ENCODE results near the gene SDHAF3. TPM values are rescaled to one million over a fixed set of nuclear protein-coding genes. Genes with fewer than 3 reads are reported as not detected.

Gene SDHAF3
- total and polyA plus RNA-seq, 10 of the 15 experiments (the other 5 are each of a cell fraction or from before 2014, with no cell fraction given), result 24.3 to 124 (median 63.5) TPM

DNA sequence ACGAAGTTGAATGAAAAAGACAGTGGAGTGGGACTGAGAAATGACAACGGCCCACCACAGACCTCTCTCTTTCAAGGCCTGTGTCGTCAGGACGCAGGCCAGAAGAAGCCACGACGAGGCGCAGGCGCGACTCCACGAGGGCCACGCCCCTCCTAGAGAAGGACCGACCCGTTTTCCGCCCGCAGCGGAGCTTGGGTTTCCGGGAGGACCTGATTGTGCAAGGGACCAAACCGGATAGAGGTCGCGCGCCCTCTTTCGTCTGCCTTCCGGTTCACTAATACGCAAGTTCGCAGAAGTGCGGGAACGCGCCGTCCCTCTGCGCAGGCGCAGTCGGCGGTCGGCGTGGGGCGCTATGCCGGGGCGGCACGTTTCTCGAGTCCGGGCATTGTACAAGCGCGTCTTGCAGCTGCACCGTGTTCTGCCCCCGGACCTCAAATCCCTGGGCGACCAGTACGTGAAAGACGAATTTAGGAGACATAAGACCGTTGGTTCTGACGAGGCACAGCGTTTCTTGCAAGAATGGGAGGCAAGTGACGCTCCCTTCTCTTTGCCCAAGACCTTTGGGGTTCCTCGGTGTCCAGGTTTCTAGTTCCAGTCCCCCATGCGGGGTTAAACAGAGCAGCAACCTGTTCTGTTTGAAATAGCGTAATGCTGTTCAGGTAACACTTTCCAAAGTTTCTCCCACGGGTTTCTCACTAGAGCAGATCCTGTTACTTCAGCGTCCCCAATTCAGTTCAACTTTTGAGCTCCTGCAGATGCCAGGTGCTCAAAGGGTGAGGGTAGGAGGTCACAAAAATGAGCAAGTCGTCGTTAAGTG is at the start of gene SDHAF3 (continued):
- TF ChIP-seq, protein P1, sequence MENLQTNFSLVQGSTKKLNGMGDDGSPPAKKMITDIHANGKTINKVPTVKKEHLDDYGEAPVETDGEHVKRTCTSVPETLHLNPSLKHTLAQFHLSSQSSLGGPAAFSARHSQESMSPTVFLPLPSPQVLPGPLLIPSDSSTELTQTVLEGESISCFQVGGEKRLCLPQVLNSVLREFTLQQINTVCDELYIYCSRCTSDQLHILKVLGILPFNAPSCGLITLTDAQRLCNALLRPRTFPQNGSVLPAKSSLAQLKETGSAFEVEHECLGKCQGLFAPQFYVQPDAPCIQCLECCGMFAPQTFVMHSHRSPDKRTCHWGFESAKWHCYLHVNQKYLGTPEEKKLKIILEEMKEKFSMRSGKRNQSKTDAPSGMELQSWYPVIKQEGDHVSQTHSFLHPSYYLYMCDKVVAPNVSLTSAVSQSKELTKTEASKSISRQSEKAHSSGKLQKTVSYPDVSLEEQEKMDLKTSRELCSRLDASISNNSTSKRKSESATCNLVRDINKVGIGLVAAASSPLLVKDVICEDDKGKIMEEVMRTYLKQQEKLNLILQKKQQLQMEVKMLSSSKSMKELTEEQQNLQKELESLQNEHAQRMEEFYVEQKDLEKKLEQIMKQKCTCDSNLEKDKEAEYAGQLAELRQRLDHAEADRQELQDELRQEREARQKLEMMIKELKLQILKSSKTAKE (IDR thresholded peaks at IDR 0.05; ENCODE audit: low read depth, poor library complexity, severe bottlenecking), result no peak
- TF ChIP-seq, protein P2, sequence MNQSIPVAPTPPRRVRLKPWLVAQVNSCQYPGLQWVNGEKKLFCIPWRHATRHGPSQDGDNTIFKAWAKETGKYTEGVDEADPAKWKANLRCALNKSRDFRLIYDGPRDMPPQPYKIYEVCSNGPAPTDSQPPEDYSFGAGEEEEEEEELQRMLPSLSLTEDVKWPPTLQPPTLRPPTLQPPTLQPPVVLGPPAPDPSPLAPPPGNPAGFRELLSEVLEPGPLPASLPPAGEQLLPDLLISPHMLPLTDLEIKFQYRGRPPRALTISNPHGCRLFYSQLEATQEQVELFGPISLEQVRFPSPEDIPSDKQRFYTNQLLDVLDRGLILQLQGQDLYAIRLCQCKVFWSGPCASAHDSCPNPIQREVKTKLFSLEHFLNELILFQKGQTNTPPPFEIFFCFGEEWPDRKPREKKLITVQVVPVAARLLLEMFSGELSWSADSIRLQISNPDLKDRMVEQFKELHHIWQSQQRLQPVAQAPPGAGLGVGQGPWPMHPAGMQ (IDR thresholded peaks at IDR 0.05; ENCODE audit: borderline replicate concordance), result no peak
- TF ChIP-seq RB1 (IDR thresholded peaks at IDR 0.05; ENCODE audit: borderline replicate concordance) (peak; percentile 70; the same call in 1 of the 2 replicates), TCF12 (IDR thresholded peaks at IDR 0.05; ENCODE audit: low read depth, low read length) (0 out of 2 replicates have a peak, but pooled peaks have one; percentile 11), ASH2L (IDR thresholded peaks at IDR 0.05; ENCODE audit: borderline replicate concordance, low read depth) (peak; percentile 96; the same call in 1 of the 2 replicates), MEF2B (IDR thresholded peaks at IDR 0.05; ENCODE audit: partially characterized antibody, poor library complexity, severe bottlenecking) (peak; percentile 34), YBX1 (IDR thresholded peaks at IDR 0.05) (no peak), HDAC2 (IDR thresholded peaks at IDR 0.05) (no peak), MYB (IDR thresholded peaks at IDR 0.05; ENCODE audit: borderline replicate concordance, low read depth, low read length) (0 out of 2 replicates have a peak, but pooled peaks have one; percentile 16)
- TF ChIP-seq, protein P3, sequence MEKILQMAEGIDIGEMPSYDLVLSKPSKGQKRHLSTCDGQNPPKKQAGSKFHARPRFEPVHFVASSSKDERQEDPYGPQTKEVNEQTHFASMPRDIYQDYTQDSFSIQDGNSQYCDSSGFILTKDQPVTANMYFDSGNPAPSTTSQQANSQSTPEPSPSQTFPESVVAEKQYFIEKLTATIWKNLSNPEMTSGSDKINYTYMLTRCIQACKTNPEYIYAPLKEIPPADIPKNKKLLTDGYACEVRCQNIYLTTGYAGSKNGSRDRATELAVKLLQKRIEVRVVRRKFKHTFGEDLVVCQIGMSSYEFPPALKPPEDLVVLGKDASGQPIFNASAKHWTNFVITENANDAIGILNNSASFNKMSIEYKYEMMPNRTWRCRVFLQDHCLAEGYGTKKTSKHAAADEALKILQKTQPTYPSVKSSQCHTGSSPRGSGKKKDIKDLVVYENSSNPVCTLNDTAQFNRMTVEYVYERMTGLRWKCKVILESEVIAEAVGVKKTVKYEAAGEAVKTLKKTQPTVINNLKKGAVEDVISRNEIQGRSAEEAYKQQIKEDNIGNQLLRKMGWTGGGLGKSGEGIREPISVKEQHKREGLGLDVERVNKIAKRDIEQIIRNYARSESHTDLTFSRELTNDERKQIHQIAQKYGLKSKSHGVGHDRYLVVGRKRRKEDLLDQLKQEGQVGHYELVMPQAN (conservative IDR thresholded peaks at IDR 0.05), result peak; percentile 63; the same call in 1 of the 2 replicates

Measured in GM12878 (cell line).